HCT116 (cell line): ENCODE data around the gene MRPL24. TPM values are rescaled to one million over a fixed set of nuclear protein-coding genes. Genes with fewer than 3 reads are reported as not detected.

Experiments
- ATAC-seq: fragments of 200-7000 bp; cut with Tn5 transposase; 2 replicates; pipeline ENCODE4 v1.9.1; 2020; ENCODE audit warnings: mild to moderate bottlenecking, moderate library complexity
- BruUV-seq: library from RNA; stranded (reverse); fragments of 400-500 nt; replicated peaks from 2 replicates; lab custom pipeline; 2021; lab: Mats Ljungman, UMichigan
- CTCF ChIA-PET: fragments of 300-600 bp; sonication (Branson Sonifier 250); formaldehyde crosslinking; loops from one replicate; lab custom pipeline; 2021; ENCODE audit warnings: antibody characterized with exemption; lab: Charles Lee
- POLR2A ChIA-PET: fragments of 300-600, 350-600 bp; sonication (Branson Sonifier 250); formaldehyde crosslinking; loops from one replicate; lab custom pipeline; 2021; ENCODE audit warnings: antibody characterized with exemption; lab: Charles Lee
- RAD21 ChIA-PET, 2 experiments: fragments of 300-600 bp; sonication (Branson Sonifier 250); formaldehyde crosslinking; loops; one replicate each; lab custom pipeline; 2023; ENCODE audit warnings: low total read pairs in 2 of 2; ENCODE audit not compliant: uncharacterized antibody in 2 of 2, unreplicated experiment in 2 of 2, low non-redundant PET in 1 of 2; lab: Charles Lee
- DNase-seq: peaks from one replicate; pipeline ENCODE4 v3.0.0-alpha.2; 2010; ENCODE audit warnings: low read depth, low spot score
- H2AFZ ChIP-seq: fragments of 200-600 bp; shearing (Covaris generic), sonication (generic); 2 replicates; pipeline ENCODE4 v1.6.1; 2017; ENCODE audit warnings: low read depth, mixed run types, mixed read lengths, antibody characterized with exemption, low read length; ENCODE audit not compliant: poor library complexity, severe bottlenecking
- H3K27ac ChIP-seq: 2 replicates; pipeline ENCODE4 v1.5.1; 2012; ENCODE audit warnings: low read depth, low read length
- H3K27me3 ChIP-seq: fragments of 200-600 bp; sonication (generic); 2 replicates; pipeline ENCODE4 v1.6.1; 2016; ENCODE audit warnings: mixed run types, low read length, mixed read lengths; ENCODE audit not compliant: insufficient read depth
- H3K36me3 ChIP-seq, 2 experiments: fragments of 200-500 bp in 1 of 2; fragments of 200-600 bp in 1 of 2; sonication (Bioruptor generic) in 1 of 2; sonication (generic) in 1 of 2; 2 replicates each; pipeline versions ENCODE4 v1.5.1 to v1.6.1; 2014 to 2016; ENCODE audit warnings: low read length in 2 of 2, inconsistent platforms in 1 of 2, mixed read lengths in 1 of 2, mixed run types in 1 of 2; ENCODE audit not compliant: insufficient read depth in 2 of 2, control insufficient read depth in 1 of 2
- H3K4me1 ChIP-seq, 2 experiments: fragments of 200-600 bp in 1 of 2; sonication (generic) in 1 of 2; 2 replicates each; pipeline versions ENCODE4 v1.5.1 to v1.6.1; 2012 to 2017; ENCODE audit warnings: low read length in 2 of 2, inconsistent platforms in 1 of 2, mild to moderate bottlenecking in 1 of 2, mixed read lengths in 1 of 2, mixed run types in 1 of 2, moderate library complexity in 1 of 2; ENCODE audit not compliant: insufficient read depth in 2 of 2, control insufficient read depth in 1 of 2
- H3K4me2 ChIP-seq: fragments of 200-600 bp; sonication (generic); 2 replicates; pipeline ENCODE4 v1.6.1; 2017; ENCODE audit warnings: mixed run types, low read length, mixed read lengths
- H3K4me3 ChIP-seq, 2 experiments: fragments of 200-600 bp in 1 of 2; sonication (generic) in 1 of 2; replicated peaks in 1 of 2; 2 replicates each; pipeline ENCODE4 v1.5.1; 2011 to 2016; ENCODE audit warnings: low read length in 2 of 2, control low read depth in 1 of 2, low read depth in 1 of 2, mild to moderate bottlenecking in 1 of 2, mixed read lengths in 1 of 2, mixed run types in 1 of 2
- H3K79me2 ChIP-seq: fragments of 200-600 bp; sonication (generic); 2 replicates; pipeline ENCODE4 v1.6.1; 2017; ENCODE audit warnings: mild to moderate bottlenecking, mixed run types, low read length, moderate library complexity, mixed read lengths; ENCODE audit not compliant: insufficient read depth
- H3K9ac ChIP-seq: fragments of 200-600 bp; sonication (generic); 2 replicates; pipeline ENCODE4 v1.6.1; 2016; ENCODE audit warnings: low read length, mixed read lengths
- H3K9me2 ChIP-seq: fragments of 200-600 bp; sonication (generic), shearing (Covaris generic); 2 replicates; pipeline ENCODE4 v1.6.1; 2017; ENCODE audit warnings: mixed run types, mild to moderate bottlenecking, moderate library complexity; ENCODE audit not compliant: insufficient read depth
- H3K9me3 ChIP-seq, 2 experiments: fragments of 200-500 bp in 1 of 2; fragments of 200-600 bp in 1 of 2; sonication (Bioruptor generic) in 1 of 2; sonication (generic) in 1 of 2; 2 replicates each; pipeline ENCODE4 v1.6.1; 2014 to 2017; ENCODE audit warnings: low read length in 2 of 2, mixed read lengths in 2 of 2, inconsistent platforms in 1 of 2, low read depth in 1 of 2, mild to moderate bottlenecking in 1 of 2, mixed run types in 1 of 2, moderate library complexity in 1 of 2; ENCODE audit not compliant: control insufficient read depth in 1 of 2, insufficient read depth in 1 of 2
- H4K20me1 ChIP-seq: fragments of 200-600 bp; sonication (generic), shearing (Covaris generic); 2 replicates; pipeline ENCODE4 v1.6.1; 2017; ENCODE audit warnings: mixed run types, mild to moderate bottlenecking, moderate library complexity; ENCODE audit not compliant: insufficient read depth
- ELF1 ChIP-seq: IDR thresholded peaks from 2 replicates; pipeline ENCODE4 v1.6.1; 2012; ENCODE audit warnings: low read depth, borderline replicate concordance
- FOSL1 ChIP-seq: IDR thresholded peaks from 2 replicates; pipeline ENCODE4 v1.6.1; 2012; ENCODE audit warnings: low read depth
- JUND ChIP-seq: IDR thresholded peaks from 2 replicates; pipeline ENCODE4 v1.6.1; 2012
- POLR2A ChIP-seq: IDR thresholded peaks from 2 replicates; pipeline ENCODE4 v1.7.0; 2011; ENCODE audit warnings: borderline replicate concordance; ENCODE audit not compliant: insufficient read depth, insufficient read length; ENCODE audit errors: extremely low read depth
- POLR2AphosphoS5 ChIP-seq: IDR thresholded peaks from 2 replicates; pipeline ENCODE4 v1.6.1; 2011; ENCODE audit warnings: mild to moderate bottlenecking, low read depth, low read length, moderate library complexity
- SIN3A ChIP-seq: IDR thresholded peaks from 2 replicates; pipeline ENCODE4 v1.6.1; 2012; ENCODE audit warnings: low read depth
- SP1 ChIP-seq: IDR thresholded peaks from 2 replicates; pipeline ENCODE4 v1.6.1; 2012; ENCODE audit warnings: low read depth
- SRF ChIP-seq: IDR thresholded peaks from 2 replicates; pipeline ENCODE4 v1.6.1; 2012; ENCODE audit warnings: low read depth
- TCF7L2 ChIP-seq: IDR thresholded peaks from 2 replicates; pipeline ENCODE4 v1.7.0; 2011; ENCODE audit warnings: borderline replicate concordance, inconsistent platforms; ENCODE audit not compliant: insufficient read depth, insufficient read length; ENCODE audit errors: extremely low read depth
- YY1 ChIP-seq: IDR thresholded peaks from 2 replicates; pipeline ENCODE4 v1.6.1; 2011; ENCODE audit warnings: low read length, low read depth, moderate library complexity, mild to moderate bottlenecking; ENCODE audit not compliant: insufficient replicate concordance; ENCODE audit errors: extremely low read depth
- ZBTB33 ChIP-seq: IDR thresholded peaks from 2 replicates; pipeline ENCODE4 v1.6.1; 2011; ENCODE audit warnings: mild to moderate bottlenecking, low read length, moderate library complexity; ENCODE audit not compliant: insufficient replicate concordance; ENCODE audit errors: extremely low read depth
- ZFX ChIP-seq: fragments of 450-650 bp; IDR thresholded peaks from 2 replicates; pipeline ENCODE4 v1.6.1; 2017
- ZNF274 ChIP-seq: fragments of 200-500 bp; sonication (Bioruptor generic); IDR thresholded peaks from 2 replicates; pipeline ENCODE4 v1.6.1; 2014; ENCODE audit warnings: mild to moderate bottlenecking, low read depth, low read length, inconsistent platforms
- intact Hi-C: fragments of 100-400 bp; cut with micrococcal nuclease; formaldehyde crosslinking; loops from 2 replicates; pipeline ENCODE4 v1.10.0; 2022
- total RNA-seq: library from RNA; stranded (reverse); gene quantifications from one replicate; pipeline ENCODE4 v1.2.1, GENCODE V29; 2021; ENCODE audit not compliant: unreplicated experiment
- TF ChIP-seq, protein P1 (sequence below): IDR thresholded peaks from 2 replicates; pipeline ENCODE4 v1.6.1; 2012
- TF ChIP-seq, protein P2 (sequence below): IDR thresholded peaks from 2 replicates; pipeline ENCODE4 v1.6.1; 2012

Gene MRPL24
- total RNA-seq, 1 experiment from 2014 or later: 111 TPM

GRCh38 chr1:156707417-156708217 lies 33.3 kb downstream of the MRPL24 start:
- H2AFZ ChIP-seq: no peak overlapping the region
- DNase-seq (no peak), ATAC-seq (no peak)
- POLR2A ChIA-PET: interaction anchor here (0.9 to 6.4 kb wide), 5 partner anchors 10 to 18 kb away, joined by 3 to 87 read pairs (median 5); no protein-coding TSS in a partner anchor
- BruUV-seq: no TSS peak
- peaks cover 87 to 97% of the 10 kb centered on the region in 2 experiments for H3K4me1 ChIP-seq
- H3K4me3 ChIP-seq: no peak overlapping the region
- H3K79me2 ChIP-seq: peaks cover 23% of the 10 kb centered on the region
- peak overlapping the region; percentile 80 for H3K9ac ChIP-seq
- H3K9me2 ChIP-seq: no peaks in the 10 kb centered on the region
- RAD21 ChIA-PET: interaction anchor here (0.9 to 3.5 kb wide), 5 partner anchors 16 to 19 kb away, joined by 3 to 45 read pairs (median 9); no protein-coding TSS in a partner anchor
- no peaks in the 10 kb centered on the region for H4K20me1 ChIP-seq
- peaks cover 0 to 2% of the 10 kb centered on the region in 2 experiments; a peak in 1 of 4 replicates for H3K36me3 ChIP-seq
- intact Hi-C loops: no loop called here
- peak overlapping the region; percentile 66 for H3K27ac ChIP-seq
- no peaks in the 10 kb centered on the region for H3K27me3 ChIP-seq
- H3K9me3 ChIP-seq: no peaks in the 10 kb centered on the region
- CTCF ChIA-PET: interaction anchor here (0.9 to 14.7 kb wide), 7 partner anchors 9 to 153 kb away, joined by 3 to 310 read pairs (median 9); partner anchors contain the start of genes ISG20L2, METTL25B and NTRK1
- TF ChIP-seq YY1 (no peak), POLR2A (no peak), JUND (no peak), SRF (no peak), ZNF274 (no peak), SIN3A (no peak), ZFX (no peak), ZBTB33 (no peak), FOSL1 (no peak), SP1 (no peak), TCF7L2 (no peak), POLR2AphosphoS5 (no peak), ELF1 (no peak)
- TF ChIP-seq, protein P1, sequence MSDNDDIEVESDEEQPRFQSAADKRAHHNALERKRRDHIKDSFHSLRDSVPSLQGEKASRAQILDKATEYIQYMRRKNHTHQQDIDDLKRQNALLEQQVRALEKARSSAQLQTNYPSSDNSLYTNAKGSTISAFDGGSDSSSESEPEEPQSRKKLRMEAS: no peak
- TF ChIP-seq, protein P2, sequence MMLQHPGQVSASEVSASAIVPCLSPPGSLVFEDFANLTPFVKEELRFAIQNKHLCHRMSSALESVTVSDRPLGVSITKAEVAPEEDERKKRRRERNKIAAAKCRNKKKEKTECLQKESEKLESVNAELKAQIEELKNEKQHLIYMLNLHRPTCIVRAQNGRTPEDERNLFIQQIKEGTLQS: no peak
- TF ChIP-seq, all 23 proteins: peak for 0
- H3K4me2 ChIP-seq: peak overlapping the region; percentile 85
